Panc1 (cell line): ENCODE results near the gene MYADML2. TPM values are rescaled to one million over a fixed set of nuclear protein-coding genes. Genes with fewer than 3 reads are reported as not detected.
A peak's percentile ranks its signal among the peaks of the same experiment; 100 is the strongest.

Experiments
- ATAC-seq: fragments of 200-7000 bp; cut with Tn5 transposase; 2 replicates; pipeline ENCODE4 v1.9.1; 2020; ENCODE audit warnings: mild to moderate bottlenecking, moderate library complexity
- BruUV-seq: library from RNA; stranded (reverse); fragments of 400-500 nt; replicated peaks from 2 replicates; lab custom pipeline; 2021; lab: Mats Ljungman, UMichigan
- CTCF ChIA-PET: fragments of 300-600 bp; sonication (Branson Sonifier 250); formaldehyde crosslinking; loops from one replicate; lab custom pipeline; 2022; ENCODE audit warnings: antibody characterized with exemption; lab: Charles Lee
- POLR2A ChIA-PET: fragments of 300-600 bp; sonication (Branson Sonifier 250); formaldehyde crosslinking; loops from one replicate; lab custom pipeline; 2022; ENCODE audit warnings: antibody characterized with exemption; lab: Charles Lee
- DNase-seq: peaks from one replicate; pipeline ENCODE4 v3.0.0-alpha.2; 2010; ENCODE audit warnings: low read depth, low spot score
- H3K27ac ChIP-seq: 2 replicates; pipeline ENCODE4 v1.5.1; 2011; ENCODE audit warnings: mild to moderate bottlenecking, low read length, inconsistent platforms
- H3K27me3 ChIP-seq: fragments of 200-500 bp; sonication (Bioruptor generic); 2 replicates; pipeline ENCODE4 v1.6.0; 2014; ENCODE audit warnings: low read length, inconsistent platforms; ENCODE audit not compliant: control insufficient read depth, insufficient read depth
- H3K36me3 ChIP-seq: fragments of 200-500 bp; sonication (Bioruptor generic); 2 replicates; pipeline ENCODE4 v1.5.1; 2014; ENCODE audit warnings: inconsistent platforms, mild to moderate bottlenecking, low read length, moderate library complexity; ENCODE audit not compliant: control insufficient read depth, insufficient read depth
- H3K4me1 ChIP-seq: 2 replicates; pipeline ENCODE4 v1.5.1; 2011; ENCODE audit warnings: inconsistent platforms, mild to moderate bottlenecking, low read length, moderate library complexity; ENCODE audit not compliant: control insufficient read depth, insufficient read depth
- H3K4me3 ChIP-seq, 2 experiments: 2 replicates each; pipeline ENCODE4 v1.5.1; 2011 to 2012; ENCODE audit warnings: low read depth in 2 of 2, low read length in 2 of 2, mild to moderate bottlenecking in 2 of 2, inconsistent platforms in 1 of 2, moderate library complexity in 1 of 2
- H3K9me3 ChIP-seq: fragments of 200-500 bp; sonication (Bioruptor generic); 2 replicates; pipeline ENCODE4 v1.5.1; 2014; ENCODE audit warnings: low read depth, mild to moderate bottlenecking, inconsistent platforms, low read length, moderate library complexity; ENCODE audit not compliant: control insufficient read depth, insufficient read depth
- CTCF ChIP-seq: fragments of 450-650 bp; IDR thresholded peaks from 2 replicates; pipeline ENCODE4 v1.5.1; 2017; ENCODE audit warnings: mild to moderate bottlenecking
- POLR2AphosphoS5 ChIP-seq: IDR thresholded peaks from 2 replicates; pipeline ENCODE4 v1.6.1; 2012; ENCODE audit warnings: mild to moderate bottlenecking, low read depth, low read length, moderate library complexity
- REST ChIP-seq, 2 experiments: IDR thresholded peaks; 2 replicates each; pipeline ENCODE4 v1.6.1; 2011 to 2012; ENCODE audit warnings: low read depth in 2 of 2, control low read depth in 1 of 2, low read length in 1 of 2, mild to moderate bottlenecking in 1 of 2, moderate library complexity in 1 of 2; ENCODE audit not compliant: insufficient read depth in 1 of 2
- SIN3A ChIP-seq: IDR thresholded peaks from 2 replicates; pipeline ENCODE4 v1.6.1; 2012; ENCODE audit warnings: low read depth, mild to moderate bottlenecking, low read length, moderate library complexity, borderline replicate concordance; ENCODE audit not compliant: insufficient read depth
- TCF7L2 ChIP-seq: IDR thresholded peaks from 2 replicates; pipeline ENCODE4 v1.6.1; 2011; ENCODE audit warnings: mild to moderate bottlenecking, low read depth, low read length, inconsistent platforms
- in situ Hi-C: cut with HindIII; loops from 2 replicates; pipeline ENCODE4 v1.10.0; 2016; ENCODE audit warnings: low sequenced_read_pairs, low pct_unique_long_range_greater_than_20kb
- intact Hi-C: fragments of 100-400 bp; cut with micrococcal nuclease; formaldehyde crosslinking; loops from one replicate; pipeline ENCODE4 v1.10.0; 2022; ENCODE audit not compliant: unreplicated experiment
- total RNA-seq: library from RNA; stranded (reverse); gene quantifications from one replicate; pipeline ENCODE4 v1.2.1, GENCODE V29; 2021; ENCODE audit not compliant: unreplicated experiment

Gene MYADML2
- total RNA-seq, 1 experiment from 2014 or later, result not detected

- Histone ChIP-seq H3K4me1 (peaks cover 38% of the 10 kb centered on the region), H3K4me3 (no peak overlapping the region), H3K27ac (no peak overlapping the region), H3K36me3 (peaks cover 3% of the 10 kb centered on the region; the same call in 1 of the 2 replicates), H3K9me3 (no peaks in the 10 kb centered on the region), H3K27me3 (no peaks in the 10 kb centered on the region)
- ChIA-PET CTCF (no interaction called here), POLR2A (interaction anchor here (0.5 to 0.6 kb wide), 2 partner anchors 18 to 42 kb away, joined by 5 to 9 read pairs; no protein-coding TSS in a partner anchor)
- in situ Hi-C loops (no loop called here), intact Hi-C loops (no loop called here)
- DNase-seq (no peak), ATAC-seq (no peak)
- TF ChIP-seq TCF7L2 (no peak), POLR2AphosphoS5 (no peak), REST (IDR thresholded peaks at IDR 0.05; ENCODE audit: insufficient read depth in 1 of 2, low read depth in 2 of 2, low read length in 1 of 2) (no peak), SIN3A (no peak), CTCF (no peak)
- TSS peak; percentile 68 for BruUV-seq
Measured at GRCh38 chr17:81932333-81932983, 14.6 kb downstream of the MYADML2 start.

DNA sequence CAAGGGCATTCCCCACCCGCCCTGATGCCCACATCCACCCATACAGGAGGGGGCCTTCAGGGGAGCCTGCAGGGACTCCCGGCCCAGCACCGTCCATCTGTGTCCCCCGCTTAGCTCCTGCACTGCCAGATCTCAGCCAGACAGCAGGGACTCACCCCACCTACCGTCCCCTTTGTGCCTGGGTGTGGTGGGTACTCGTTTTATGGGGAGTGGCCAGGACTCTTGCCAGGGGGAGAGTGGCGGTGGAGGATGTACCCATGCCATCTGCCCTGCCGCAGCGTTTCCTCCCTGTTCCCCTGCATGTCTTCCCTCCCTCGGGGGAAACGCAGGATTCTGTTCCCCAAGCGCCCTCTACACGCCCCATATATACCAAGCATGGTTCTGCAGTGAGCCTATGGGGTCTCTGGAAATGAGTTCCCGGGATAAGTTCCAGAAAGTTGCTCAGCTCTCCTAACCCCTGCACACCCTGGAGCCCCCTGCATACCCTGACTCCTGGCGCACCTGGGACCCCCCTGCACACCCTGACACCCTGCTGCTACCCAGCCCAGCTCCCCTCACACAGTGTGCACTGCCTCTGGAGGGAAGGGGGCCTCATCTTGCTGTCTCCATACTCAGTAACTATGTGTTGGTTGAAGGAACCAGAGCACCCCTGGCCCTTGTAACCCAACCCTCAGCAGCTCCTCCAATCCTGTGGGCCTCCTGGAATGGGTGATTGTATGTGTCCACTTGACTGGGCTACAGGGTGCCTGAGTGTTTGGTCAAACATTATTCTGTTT is 15.3 kb downstream of the MYADML2 start:
- Histone ChIP-seq H3K9me3 (no peaks in the 10 kb centered on the region), H3K4me1 (peaks cover 38% of the 10 kb centered on the region), H3K4me3 (no peak overlapping the region), H3K27ac (no peak overlapping the region), H3K27me3 (no peaks in the 10 kb centered on the region), H3K36me3 (peaks cover 1% of the 10 kb centered on the region; the same call in 1 of the 2 replicates)
- no TSS peak for BruUV-seq
- TF ChIP-seq SIN3A (0 out of 2 replicates have a peak, but pooled peaks have one; percentile 53), POLR2AphosphoS5 (no peak; the same call in 1 of the 2 replicates)
- ChIA-PET CTCF (no interaction called here), POLR2A (interaction anchor here (0.5 kb wide), 1 partner anchor 211 kb away, joined by 3 read pairs; no protein-coding TSS in a partner anchor)
- no peak for ATAC-seq
- in situ Hi-C loops, result no loop called here
- DNase-seq, result no peak
- intact Hi-C loops, result no loop called here
